ENCODE results near the gene ERICH6. TPM values are rescaled to one million over a fixed set of nuclear protein-coding genes. Genes with fewer than 3 reads are reported as not detected.

ERICH6 gene
- total RNA-seq, 1 donor from 2014 or later, result not detected

DNA sequence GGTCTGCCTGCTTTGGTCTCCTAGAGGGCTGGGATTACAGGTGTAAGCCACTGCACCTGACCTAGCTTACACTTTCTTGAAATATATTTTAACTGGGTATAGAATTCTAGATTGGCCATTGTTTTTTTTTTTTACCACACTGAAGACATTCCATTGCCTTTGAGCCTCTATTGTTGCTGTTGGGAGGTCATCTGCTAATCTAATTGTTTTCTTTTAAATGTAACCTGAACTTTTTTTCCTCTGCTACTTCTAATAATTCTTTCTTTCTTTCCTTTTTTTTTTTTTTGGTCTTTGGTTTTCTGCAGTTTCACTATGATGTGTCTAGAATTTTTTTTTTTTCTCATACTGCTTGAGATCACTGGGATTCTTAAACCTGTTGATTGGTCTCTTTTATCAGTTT is 28.1 kb downstream of the ERICH6 start:
- TF ChIP-seq, protein P1, sequence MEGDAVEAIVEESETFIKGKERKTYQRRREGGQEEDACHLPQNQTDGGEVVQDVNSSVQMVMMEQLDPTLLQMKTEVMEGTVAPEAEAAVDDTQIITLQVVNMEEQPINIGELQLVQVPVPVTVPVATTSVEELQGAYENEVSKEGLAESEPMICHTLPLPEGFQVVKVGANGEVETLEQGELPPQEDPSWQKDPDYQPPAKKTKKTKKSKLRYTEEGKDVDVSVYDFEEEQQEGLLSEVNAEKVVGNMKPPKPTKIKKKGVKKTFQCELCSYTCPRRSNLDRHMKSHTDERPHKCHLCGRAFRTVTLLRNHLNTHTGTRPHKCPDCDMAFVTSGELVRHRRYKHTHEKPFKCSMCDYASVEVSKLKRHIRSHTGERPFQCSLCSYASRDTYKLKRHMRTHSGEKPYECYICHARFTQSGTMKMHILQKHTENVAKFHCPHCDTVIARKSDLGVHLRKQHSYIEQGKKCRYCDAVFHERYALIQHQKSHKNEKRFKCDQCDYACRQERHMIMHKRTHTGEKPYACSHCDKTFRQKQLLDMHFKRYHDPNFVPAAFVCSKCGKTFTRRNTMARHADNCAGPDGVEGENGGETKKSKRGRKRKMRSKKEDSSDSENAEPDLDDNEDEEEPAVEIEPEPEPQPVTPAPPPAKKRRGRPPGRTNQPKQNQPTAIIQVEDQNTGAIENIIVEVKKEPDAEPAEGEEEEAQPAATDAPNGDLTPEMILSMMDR (IDR thresholded peaks at IDR 0.05), result no peak
- Mint-ChIP-seq H3K9me3 (ENCODE audit: low read depth) (peaks cover 16% of the 10 kb centered on the region), H3K36me3 (ENCODE audit: low read depth) (peaks cover 6% of the 10 kb centered on the region), H3K27me3 (ENCODE audit: low read depth) (no peaks in the 10 kb centered on the region), H3K4me1 (ENCODE audit: low read depth) (no peaks in the 10 kb centered on the region), H3K27ac (ENCODE audit: unreplicated experiment) (no peak overlapping the region), H3K4me3 (ENCODE audit: unreplicated experiment) (no peak overlapping the region)
- no peak for DNase-seq (ENCODE audit: low spot score)

DNA sequence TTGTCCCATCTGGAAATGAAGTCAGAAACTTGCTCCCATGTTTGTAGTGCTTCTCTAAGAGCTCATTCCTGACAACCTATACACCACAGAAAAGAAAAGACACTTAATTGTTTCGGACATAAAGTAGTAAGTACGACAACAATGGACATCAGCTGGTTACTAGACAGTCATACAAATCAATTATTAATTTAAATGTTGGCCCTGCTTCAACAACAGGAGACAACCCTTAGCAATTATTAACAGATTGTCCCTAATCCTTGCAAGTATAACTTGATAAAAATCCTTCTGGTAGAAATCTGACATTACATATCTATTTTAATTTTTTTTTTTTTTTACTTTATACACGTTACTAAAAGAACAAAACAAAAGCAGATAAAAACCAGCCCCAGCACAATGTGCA is 29.8 kb downstream of the ERICH6 start:
- no peaks in the 10 kb centered on the region for H3K4me1 Mint-ChIP-seq (ENCODE audit: low read depth)
- no peak overlapping the region for H3K4me3 Mint-ChIP-seq (ENCODE audit: unreplicated experiment)
- peaks cover 6% of the 10 kb centered on the region for H3K36me3 Mint-ChIP-seq (ENCODE audit: low read depth)
- H3K27ac Mint-ChIP-seq (ENCODE audit: unreplicated experiment), result no peak overlapping the region
- H3K9me3 Mint-ChIP-seq (ENCODE audit: low read depth), result peaks cover 16% of the 10 kb centered on the region
- H3K27me3 Mint-ChIP-seq (ENCODE audit: low read depth), result no peaks in the 10 kb centered on the region
- TF ChIP-seq, protein P1 (IDR thresholded peaks at IDR 0.05), result no peak
- DNase-seq (ENCODE audit: low spot score), result no peak

DNA sequence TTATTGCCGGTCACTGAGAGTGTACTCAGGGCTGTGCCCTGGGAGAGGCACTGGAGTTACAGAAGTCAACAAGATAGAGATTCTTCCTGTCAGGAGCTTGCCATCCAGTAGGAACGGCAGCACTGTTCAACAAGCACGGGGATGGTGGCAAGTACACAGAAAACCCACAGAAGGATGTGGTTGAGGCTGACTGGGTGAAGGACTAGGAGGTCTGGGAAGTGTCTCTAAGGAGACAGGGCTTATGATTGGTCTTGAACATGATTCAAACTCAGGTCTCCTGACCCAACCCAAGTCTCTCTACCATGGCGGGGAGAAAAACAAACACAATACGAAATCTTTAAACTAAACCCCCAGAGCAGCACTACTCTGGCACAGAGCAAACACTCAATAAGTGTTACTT is 37.6 kb downstream of the ERICH6 start:
- Mint-ChIP-seq H3K36me3 (ENCODE audit: low read depth) (peaks cover 2% of the 10 kb centered on the region), H3K4me3 (ENCODE audit: unreplicated experiment) (no peak overlapping the region), H3K4me1 (ENCODE audit: low read depth) (no peaks in the 10 kb centered on the region), H3K9me3 (ENCODE audit: low read depth) (no peaks in the 10 kb centered on the region), H3K27me3 (ENCODE audit: low read depth) (peaks cover 4% of the 10 kb centered on the region), H3K27ac (ENCODE audit: unreplicated experiment) (no peak overlapping the region)
- TF ChIP-seq, protein P1 (IDR thresholded peaks at IDR 0.05), result no peak
- DNase-seq (ENCODE audit: low spot score), result no peak

DNA sequence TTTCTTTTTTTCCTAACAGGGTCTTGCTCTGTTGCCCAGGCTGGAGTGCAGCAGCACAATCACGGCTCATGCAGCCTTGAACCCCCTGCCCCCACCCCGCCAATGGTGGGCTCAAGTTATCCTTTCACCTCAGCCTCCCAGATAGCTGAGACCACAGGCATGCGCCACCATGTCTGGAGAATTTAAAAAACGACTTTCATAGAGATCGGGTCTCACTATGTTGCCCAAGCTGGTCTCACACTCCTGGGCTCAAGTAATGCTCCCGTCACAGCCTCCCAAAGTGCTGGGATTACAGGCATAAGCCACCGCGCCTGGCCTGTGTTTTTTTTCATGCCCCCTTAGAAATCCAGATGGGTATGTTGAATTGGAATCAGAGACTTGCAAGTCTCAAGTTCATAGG is 40.3 kb downstream of the ERICH6 start:
- H3K4me3 Mint-ChIP-seq (ENCODE audit: unreplicated experiment), result no peak overlapping the region
- H3K27ac Mint-ChIP-seq (ENCODE audit: unreplicated experiment), result no peak overlapping the region
- no peaks in the 10 kb centered on the region for H3K4me1 Mint-ChIP-seq (ENCODE audit: low read depth)
- H3K36me3 Mint-ChIP-seq (ENCODE audit: low read depth), result peaks cover 2% of the 10 kb centered on the region
- H3K27me3 Mint-ChIP-seq (ENCODE audit: low read depth), result peaks cover 6% of the 10 kb centered on the region
- no peak for DNase-seq (ENCODE audit: low spot score)
- H3K9me3 Mint-ChIP-seq (ENCODE audit: low read depth), result no peaks in the 10 kb centered on the region
- TF ChIP-seq, protein P1 (IDR thresholded peaks at IDR 0.05), result no peak

DNA sequence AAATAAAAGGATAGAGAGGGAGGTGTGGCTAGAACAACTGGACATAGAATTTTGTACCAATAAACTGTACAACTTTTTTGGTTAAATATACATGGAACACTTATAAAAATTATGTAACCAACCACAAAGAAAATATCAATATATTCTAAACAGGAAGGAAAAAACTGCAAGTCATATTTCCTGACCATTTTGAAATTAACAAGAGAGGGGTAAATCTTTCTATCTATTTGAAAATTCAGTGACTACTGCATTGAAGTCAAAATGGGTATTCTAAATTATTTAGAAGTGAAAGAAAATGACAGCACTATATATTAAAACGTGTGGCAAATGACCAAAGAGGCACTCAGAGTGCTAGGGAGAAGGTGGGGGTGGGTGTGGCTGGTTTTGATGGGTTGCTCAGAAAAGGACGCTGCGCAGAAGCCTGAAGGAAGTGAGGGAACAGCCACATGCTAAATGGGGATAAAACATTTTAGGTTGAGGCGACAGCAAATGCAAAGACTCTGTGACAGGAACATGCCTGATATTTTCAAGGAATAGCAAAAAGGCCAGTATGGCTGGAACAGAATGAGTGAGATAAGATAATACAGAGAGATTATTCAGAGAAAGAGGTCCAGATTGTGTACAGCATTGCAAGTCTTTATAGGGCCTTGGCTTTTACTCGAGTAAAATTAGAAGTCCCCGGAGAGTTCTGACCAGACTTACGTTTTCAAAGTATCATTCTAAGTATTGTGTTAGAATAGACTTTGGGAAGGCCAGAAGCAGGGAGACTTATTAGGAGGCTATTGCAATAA is 41.1 kb downstream of the ERICH6 start:
- Mint-ChIP-seq H3K4me3 (ENCODE audit: unreplicated experiment) (no peak overlapping the region), H3K9me3 (ENCODE audit: low read depth) (no peaks in the 10 kb centered on the region), H3K27me3 (ENCODE audit: low read depth) (peaks cover 6% of the 10 kb centered on the region), H3K36me3 (ENCODE audit: low read depth) (peaks cover 2% of the 10 kb centered on the region), H3K4me1 (ENCODE audit: low read depth) (no peaks in the 10 kb centered on the region), H3K27ac (ENCODE audit: unreplicated experiment) (no peak overlapping the region)
- TF ChIP-seq, protein P1 (IDR thresholded peaks at IDR 0.05), result no peak
- DNase-seq (ENCODE audit: low spot score), result no peak
